Suprapubic skin (tissue), 4 donors: ENCODE results near the gene SPNS1. TPM values are rescaled to one million over a fixed set of nuclear protein-coding genes. Genes with fewer than 3 reads are reported as not detected.
A peak's percentile ranks its signal among the peaks of the same experiment; 100 is the strongest.
"Not testable (repeated sequence)": the region's sequence is repeated elsewhere in the genome, so short reads cannot be mapped to it uniquely, and the experiment has no call there.

Experiments used
- DNase-seq, 2 donors: peaks; one replicate each; pipeline ENCODE4 v3.0.0-alpha.2; 2019; ENCODE audit warnings: low spot score in 2 of 2
- H3K27ac ChIP-seq: fragments of 200-600 bp; sonication (generic); one replicate; pipeline ENCODE4 v1.5.1; 2019
- H3K27me3 ChIP-seq: fragments of 200-600 bp; sonication (generic); one replicate; pipeline ENCODE4 v1.5.1; 2019
- H3K36me3 ChIP-seq: fragments of 200-600 bp; sonication (generic); one replicate; pipeline ENCODE4 v1.5.1; 2019
- H3K4me1 ChIP-seq: fragments of 200-600 bp; sonication (generic); one replicate; pipeline ENCODE4 v1.5.1; 2019
- H3K4me3 ChIP-seq: fragments of 200-600 bp; sonication (generic); one replicate; pipeline ENCODE4 v1.5.1; 2019; ENCODE audit warnings: mild to moderate bottlenecking
- H3K9me3 ChIP-seq: fragments of 200-600 bp; sonication (generic); one replicate; pipeline ENCODE4 v1.5.1; 2019
- CTCF ChIP-seq, 2 donors: fragments of 200-600 bp in 1 of 2; fragments of 450-650 bp in 1 of 2; sonication (generic) in 1 of 2; IDR thresholded peaks; one replicate each; pipeline ENCODE4 v1.5.1; 2016 to 2019; ENCODE audit warnings: antibody characterized with exemption in 2 of 2, mild to moderate bottlenecking in 1 of 2, moderate library complexity in 1 of 2
- EP300 ChIP-seq: sonication (generic); formaldehyde crosslinking; IDR thresholded peaks from one replicate; pipeline ENCODE4 v1.6.1; 2017; ENCODE audit warnings: antibody characterized with exemption
- POLR2A ChIP-seq, 2 donors: fragments of 450-650 bp; IDR thresholded peaks; one replicate each; pipeline ENCODE4 v1.6.1; 2017; ENCODE audit warnings: antibody characterized with exemption in 2 of 2, mild to moderate bottlenecking in 2 of 2, moderate library complexity in 2 of 2
- POLR2AphosphoS5 ChIP-seq, 3 donors: sonication (generic); formaldehyde crosslinking; IDR thresholded peaks; one replicate each; pipeline ENCODE4 v1.6.1; 2017; ENCODE audit warnings: antibody characterized with exemption in 3 of 3
- WGBS: methylation state at CpG from one replicate; pipeline ENCODE4 v1.1.5; 2018; 5-methylcytosine and 5-hydroxymethylcytosine counted together
- total RNA-seq, 4 donors: library from RNA; depleted of rRNA; stranded (reverse); fragments of >200 nt; gene quantifications; one replicate each; pipeline ENCODE4 v1.1.0, GENCODE V29; 2016

Gene SPNS1
- total RNA-seq = 10 to 100 TPM; 26.0 to 42.8 (median 32.7) TPM

GRCh38 chr16:28974437-28975157 is at the start of gene SPNS1:
Gene SPNS1, plus strand, starts transcription at chr16:28974778. Its CDS starts 374 bp downstream, at chr16:28975152.
- no peaks in the 10 kb centered on the region for H3K9me3 ChIP-seq
- TF ChIP-seq EP300 (no peak), CTCF (IDR thresholded peaks at IDR 0.05) (no peak), POLR2A (IDR thresholded peaks at IDR 0.05) (peak in 1 of 2 donors; percentile 7), POLR2AphosphoS5 (IDR thresholded peaks at IDR 0.05) (peak; percentile 82 to 96 (median 95))
- H3K36me3 ChIP-seq = peaks cover 20% of the 10 kb centered on the region
- H3K27me3 ChIP-seq = no peaks in the 10 kb centered on the region
- peak within 1 kb of the TSS; percentile 82 for H3K27ac ChIP-seq
- peak; percentile 98 to 99 for DNase-seq
- 1% methylated on average over 15 of the region's 60 CpGs for WGBS
- peak within 1 kb of the TSS; percentile 98 for H3K4me3 ChIP-seq
- H3K4me1 ChIP-seq = peaks cover 23% of the 10 kb centered on the region

- WGBS = 1% methylated on average over 48 of the region's 48 CpGs
Observed at GRCh38 chr16:28925386-28926228, 49.0 kb upstream of the SPNS1 start.

GRCh38 chr16:28926284-28926683 is 48.3 kb upstream of the SPNS1 start:
- DNase-seq, H3K9me3 ChIP-seq, H3K27me3 ChIP-seq, H3K36me3 ChIP-seq: not testable (repeated sequence)
- peak overlapping the region; percentile 70 for H3K4me3 ChIP-seq
- WGBS = 53% methylated on average over 2 of the region's 2 CpGs
- H3K4me1 ChIP-seq = peaks cover 18% of the 10 kb centered on the region
- peak overlapping the region; percentile 95 for H3K27ac ChIP-seq

More at GRCh38 chr16:28925386-28926228, 49.0 kb upstream of the SPNS1 start:
- peaks cover 5% of the 10 kb centered on the region for H3K36me3 ChIP-seq
- H3K27me3 ChIP-seq = no peaks in the 10 kb centered on the region
- DNase-seq = peak; percentile 93 to 95
- TF ChIP-seq CTCF (IDR thresholded peaks at IDR 0.05) (no peak), EP300 (no peak), POLR2AphosphoS5 (IDR thresholded peaks at IDR 0.05) (peak in 1 of 3 donors; percentile 34), POLR2A (IDR thresholded peaks at IDR 0.05) (no peak)
- peak overlapping the region; percentile 95 for H3K27ac ChIP-seq
- peak overlapping the region; percentile 70 for H3K4me3 ChIP-seq
- peaks cover 18% of the 10 kb centered on the region for H3K4me1 ChIP-seq
- no peaks in the 10 kb centered on the region for H3K9me3 ChIP-seq

- H3K36me3 ChIP-seq = no peaks in the 10 kb centered on the region
- whole genome bisulfite sequencing = 89% methylated on average over 1 of the region's 1 CpG
- H3K4me1 ChIP-seq = peaks cover 18% of the 10 kb centered on the region
- no peak for DNase-seq
- no peaks in the 10 kb centered on the region for H3K27me3 ChIP-seq
- no peaks in the 10 kb centered on the region for H3K9me3 ChIP-seq
- no peak overlapping the region for H3K27ac ChIP-seq
- no peak overlapping the region for H3K4me3 ChIP-seq
- TF ChIP-seq CTCF (IDR thresholded peaks at IDR 0.05) (no peak), EP300 (no peak), POLR2A (IDR thresholded peaks at IDR 0.05) (no peak), POLR2AphosphoS5 (IDR thresholded peaks at IDR 0.05) (no peak)
Observed at GRCh38 chr16:28927815-28928214, 46.8 kb upstream of the SPNS1 start.

GRCh38 chr16:28930203-28930602 is 44.4 kb upstream of the SPNS1 start:
- WGBS = 82% methylated on average over 3 of the region's 3 CpGs
- no peak for TF ChIP-seq CTCF (IDR thresholded peaks at IDR 0.05)
- TF ChIP-seq POLR2AphosphoS5 (IDR thresholded peaks at IDR 0.05) = no peak
- TF ChIP-seq POLR2A (IDR thresholded peaks at IDR 0.05) = no peak
- no peak for TF ChIP-seq EP300

More at GRCh38 chr16:28930203-28930602, 44.4 kb upstream of the SPNS1 start:
- Histone ChIP-seq H3K9me3 (no peaks in the 10 kb centered on the region), H3K4me3 (no peak overlapping the region), H3K36me3 (no peaks in the 10 kb centered on the region), H3K4me1 (peaks cover 5% of the 10 kb centered on the region), H3K27ac (no peak overlapping the region), H3K27me3 (no peaks in the 10 kb centered on the region)
- no peak for DNase-seq
